H9 (cell line): Measurements from ENCODE around the gene FAM193A. TPM values are rescaled to one million over a fixed set of nuclear protein-coding genes. Genes with fewer than 3 reads are reported as not detected.

Experiments
- DNase-seq: peaks from one replicate; pipeline ENCODE4 v3.0.0-alpha.2; 2017
- H2AFZ ChIP-seq: one replicate; pipeline ENCODE4 v1.6.1; 2013; ENCODE audit warnings: mild to moderate bottlenecking, low read length, control low read depth, moderate library complexity
- H2AK5ac ChIP-seq: 2 replicates; pipeline ENCODE4 v1.6.1; 2013; ENCODE audit warnings: low read length, control low read depth, mixed read lengths; ENCODE audit not compliant: insufficient read length
- H2BK120ac ChIP-seq: one replicate; pipeline ENCODE4 v1.6.1; 2013; ENCODE audit warnings: low read depth, mild to moderate bottlenecking, low read length, control low read depth, inconsistent platforms; ENCODE audit not compliant: poor library complexity, severe bottlenecking
- H2BK12ac ChIP-seq: 2 replicates; pipeline ENCODE4 v1.6.1; 2013; ENCODE audit warnings: low read length, control low read depth, mixed read lengths, low read depth; ENCODE audit not compliant: insufficient read length
- H2BK15ac ChIP-seq: 2 replicates; pipeline ENCODE4 v1.6.1; 2013; ENCODE audit warnings: low read depth, low read length, control low read depth
- H2BK20ac ChIP-seq: one replicate; pipeline ENCODE4 v1.6.1; 2013; ENCODE audit warnings: low read depth, mild to moderate bottlenecking, low read length, control low read depth, inconsistent platforms; ENCODE audit not compliant: poor library complexity, severe bottlenecking
- H2BK5ac ChIP-seq: 2 replicates; pipeline ENCODE4 v1.6.1; 2013; ENCODE audit warnings: low read length, control low read depth, mixed read lengths; ENCODE audit not compliant: insufficient read length
- H3K14ac ChIP-seq: 2 replicates; pipeline ENCODE4 v1.6.1; 2013; ENCODE audit warnings: low read length, control low read depth; ENCODE audit not compliant: insufficient read depth
- H3K18ac ChIP-seq: 2 replicates; pipeline ENCODE4 v1.6.1; 2013; ENCODE audit warnings: low read depth, mild to moderate bottlenecking, mixed read lengths, low read length, control low read depth; ENCODE audit not compliant: insufficient read length
- H3K23ac ChIP-seq: 2 replicates; pipeline ENCODE4 v1.6.1; 2013; ENCODE audit warnings: low read length, control low read depth, mixed read lengths, low read depth; ENCODE audit not compliant: insufficient read length
- H3K23me2 ChIP-seq: 2 replicates; pipeline ENCODE4 v1.6.1; 2013; ENCODE audit warnings: low read depth, mild to moderate bottlenecking, mixed read lengths, low read length, control low read depth; ENCODE audit not compliant: insufficient read length, poor library complexity, severe bottlenecking
- H3K27ac ChIP-seq: 2 replicates; pipeline ENCODE4 v1.5.1; 2013; ENCODE audit warnings: low read length, control low read depth, mixed read lengths, low read depth; ENCODE audit not compliant: insufficient read length
- H3K27me3 ChIP-seq: 2 replicates; pipeline ENCODE4 v1.6.1; 2013; ENCODE audit warnings: low read length, control low read depth, inconsistent platforms; ENCODE audit not compliant: insufficient read depth
- H3K4ac ChIP-seq: 2 replicates; pipeline ENCODE4 v1.6.1; 2013; ENCODE audit warnings: low read depth, mild to moderate bottlenecking, control low read depth, inconsistent platforms, low read length, moderate library complexity
- H3K4me1 ChIP-seq: 2 replicates; pipeline ENCODE4 v1.6.1; 2013; ENCODE audit warnings: low read length, control low read depth, inconsistent platforms; ENCODE audit not compliant: insufficient read depth
- H3K4me2 ChIP-seq: 2 replicates; pipeline ENCODE4 v1.6.1; 2013; ENCODE audit warnings: low read length, control low read depth, mixed read lengths; ENCODE audit not compliant: insufficient read length, insufficient read depth
- H3K56ac ChIP-seq: 2 replicates; pipeline ENCODE4 v1.6.1; 2013; ENCODE audit warnings: low read depth, mild to moderate bottlenecking, mixed read lengths, low read length, control low read depth; ENCODE audit not compliant: insufficient read length
- H3K79me1 ChIP-seq: 2 replicates; pipeline ENCODE4 v1.6.1; 2013; ENCODE audit warnings: low read depth, mild to moderate bottlenecking, moderate library complexity, low read length, control low read depth, inconsistent platforms; ENCODE audit not compliant: insufficient read depth, poor library complexity, severe bottlenecking
- H3K79me2 ChIP-seq: 2 replicates; pipeline ENCODE4 v1.6.1; 2013; ENCODE audit warnings: low read length, control low read depth, inconsistent platforms; ENCODE audit not compliant: insufficient read depth
- H3K9ac ChIP-seq: 2 replicates; pipeline ENCODE4 v1.6.1; 2013; ENCODE audit warnings: low read length, control low read depth, mixed read lengths; ENCODE audit not compliant: insufficient read length; ENCODE audit errors: extremely low read depth
- H3K9me3 ChIP-seq: one replicate; pipeline ENCODE4 v1.6.1; 2013; ENCODE audit warnings: low read depth, low read length, inconsistent platforms; ENCODE audit not compliant: control insufficient read depth
- H3T11ph ChIP-seq: one replicate; pipeline ENCODE4 v1.6.1; 2013; ENCODE audit warnings: mild to moderate bottlenecking, low read length, control low read depth, inconsistent platforms
- H4K20me1 ChIP-seq: one replicate; pipeline ENCODE4 v1.6.1; 2013; ENCODE audit not compliant: control insufficient read depth, insufficient read length, insufficient read depth
- H4K5ac ChIP-seq: 2 replicates; pipeline ENCODE4 v1.6.1; 2013; ENCODE audit warnings: low read depth, mild to moderate bottlenecking, mixed read lengths, low read length, control low read depth; ENCODE audit not compliant: insufficient read length
- H4K8ac ChIP-seq: replicated peaks from 2 replicates; pipeline ENCODE4 v1.6.1; 2013; ENCODE audit warnings: low read length, control low read depth, mixed read lengths, low read depth; ENCODE audit not compliant: insufficient read length
- H4K91ac ChIP-seq: 2 replicates; pipeline ENCODE4 v1.6.1; 2013; ENCODE audit warnings: low read depth, mild to moderate bottlenecking, moderate library complexity, mixed read lengths, low read length, control low read depth; ENCODE audit not compliant: insufficient read length
- H3K27ac Mint-ChIP-seq, 3 experiments: 2 replicates in 2 of 3; 3 replicates in 1 of 3; pipeline ENCODE4 v1.8.0; 2020 to 2021; ENCODE audit warnings: mixed read lengths in 3 of 3, mild to moderate bottlenecking in 1 of 3, moderate library complexity in 1 of 3
- H3K27me3 Mint-ChIP-seq: 2 replicates; pipeline ENCODE4 v1.8.0; 2021; ENCODE audit warnings: low read depth, mild to moderate bottlenecking, moderate library complexity, mixed read lengths
- H3K36me3 Mint-ChIP-seq, 3 experiments: 2 replicates in 2 of 3; 3 replicates in 1 of 3; pipeline ENCODE4 v1.8.0; 2020 to 2021; ENCODE audit warnings: low read depth in 3 of 3, mixed read lengths in 3 of 3; ENCODE audit not compliant: insufficient read depth in 1 of 3
- H3K4me1 Mint-ChIP-seq, 2 experiments: 2 replicates each; pipeline ENCODE4 v1.8.0; 2020; ENCODE audit warnings: mixed read lengths in 2 of 2
- H3K4me3 Mint-ChIP-seq, 2 experiments: 2 replicates in 1 of 2; 3 replicates in 1 of 2; pipeline ENCODE4 v1.8.0; 2020 to 2021; ENCODE audit warnings: mild to moderate bottlenecking in 2 of 2, mixed read lengths in 2 of 2, moderate library complexity in 1 of 2
- H3K9me3 Mint-ChIP-seq, 2 experiments: 2 replicates in 1 of 2; 3 replicates in 1 of 2; pipeline ENCODE4 v1.8.0; 2020; ENCODE audit warnings: mild to moderate bottlenecking in 2 of 2, mixed read lengths in 2 of 2, moderate library complexity in 1 of 2
- CTCF ChIP-seq: fragments of 200-600 bp; sonication (generic); conservative IDR thresholded peaks from 3 replicates; pipeline ENCODE4 v1.8.0; 2021; ENCODE audit warnings: antibody characterized with exemption, mild to moderate bottlenecking
- WGBS: extraction: QIAGEN DNeasy Blood & Tissue Kit; methylation state at CpG from one replicate; pipeline ENCODE4 v1.1.7; 2013; ENCODE audit warnings: missing lambda C conversion rate, low lambda C conversion rate, mixed read lengths; ENCODE audit not compliant: insufficient read length; ENCODE audit errors: extremely low coverage; 5-methylcytosine and 5-hydroxymethylcytosine counted together
- total RNA-seq: library from RNA; stranded (reverse); gene quantifications from 2 replicates; pipeline ENCODE4 v1.2.1, GENCODE V29; 2021

The FAM193A gene
- total RNA-seq, 1 experiment from 2014 or later = 36.9 TPM

DNA sequence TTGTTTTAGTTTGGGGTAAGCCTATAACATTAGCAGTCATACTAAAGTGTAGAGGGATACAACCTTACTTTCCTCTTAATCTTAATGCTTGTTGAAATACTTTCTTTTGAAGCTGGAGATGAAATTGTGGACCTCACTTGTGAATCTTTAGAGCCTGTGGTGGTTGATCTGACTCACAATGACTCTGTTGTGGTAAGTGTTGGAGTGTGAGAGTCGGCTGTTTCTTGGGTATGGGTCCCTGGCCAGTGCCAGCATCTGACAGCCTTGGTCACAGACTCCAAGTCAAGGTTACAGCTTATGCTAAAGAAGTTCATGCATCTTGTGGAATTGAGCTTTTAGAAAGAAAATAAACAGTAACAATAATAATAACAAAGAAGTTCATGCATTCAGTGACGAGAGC, 35.9 kb upstream of the FAM193A start:
- Histone ChIP-seq H2BK20ac (no peak overlapping the region), H3K9ac (no peak overlapping the region), H3K79me2 (peaks cover 1% of the 10 kb centered on the region), H3K27me3 (no peaks in the 10 kb centered on the region), H3K4ac (no peak overlapping the region), H4K20me1 (no peaks in the 10 kb centered on the region), H4K91ac (no peak overlapping the region), H2BK120ac (no peak overlapping the region), H3K27ac (no peak overlapping the region), H2BK5ac (no peak overlapping the region), H3K23ac (no peak overlapping the region), H3K56ac (no peak overlapping the region), H3K23me2 (no peaks in the 10 kb centered on the region), H3K4me2 (no peak overlapping the region), H3T11ph (no peak overlapping the region), H4K5ac (no peak overlapping the region), H2BK12ac (no peak overlapping the region), H3K4me1 (no peaks in the 10 kb centered on the region), H3K9me3 (no peaks in the 10 kb centered on the region), H3K18ac (no peak overlapping the region), H2AK5ac (no peak overlapping the region), H3K79me1 (no peaks in the 10 kb centered on the region), H3K14ac (no peak overlapping the region), H4K8ac (no peak overlapping the region), H2BK15ac (no peak overlapping the region), H2AFZ (no peak overlapping the region)
- no CpG with 5 or more reads among the region's 2 CpGs for WGBS
- TF ChIP-seq CTCF = no peak
- Mint-ChIP-seq H3K9me3 (no peaks in the 10 kb centered on the region), H3K4me1 (no peaks in the 10 kb centered on the region), H3K27ac (no peak overlapping the region; a peak in 1 of 7 replicates), H3K27me3 (no peaks in the 10 kb centered on the region), H3K36me3 (peaks cover 51 to 87% (median 71%) of the 10 kb centered on the region in 3 experiments), H3K4me3 (no peak overlapping the region)
- no peak for DNase-seq
